ENCODE data around the gene HYAL3. TPM values are rescaled to one million over a fixed set of nuclear protein-coding genes. Genes with fewer than 3 reads are reported as not detected.
A peak's percentile ranks its signal among the peaks of the same experiment; 100 is the strongest.

The HYAL3 gene
- polyA plus RNA-seq, 2 donors: 3.4 to 5.1 TPM

DNA sequence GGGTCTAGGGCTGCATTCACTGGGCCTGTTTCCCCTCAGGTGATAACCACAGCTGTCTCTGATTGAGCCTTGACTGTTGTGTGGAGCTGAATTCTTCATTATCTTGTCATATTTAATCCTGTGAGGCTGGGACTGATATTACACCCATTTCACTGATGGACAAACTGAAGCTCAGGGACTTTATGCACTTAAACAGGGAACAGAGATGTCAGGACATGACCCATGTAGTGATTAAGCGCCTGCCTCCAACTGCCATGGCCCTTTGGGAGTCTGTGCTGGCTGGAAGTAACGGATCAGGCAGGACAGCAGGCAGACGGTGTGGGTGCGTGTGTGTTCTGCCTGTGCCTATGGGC lies 55.7 kb downstream of the HYAL3 start:
- peaks cover 0 to 13% of the 10 kb centered on the region in 2 donors for H3K36me3 ChIP-seq (ENCODE audit: control insufficient read depth in 2 of 2, insufficient read depth in 2 of 2, low read length in 1 of 2)
- no peak overlapping the region for H3K4me3 ChIP-seq (ENCODE audit: low read depth in 1 of 2, low read length in 2 of 2)
- H3K9me3 ChIP-seq (ENCODE audit: control insufficient read depth in 2 of 2, insufficient read depth in 1 of 2, low read depth in 1 of 2, low read length in 1 of 2): no peaks in the 10 kb centered on the region
- peaks cover 29 to 65% of the 10 kb centered on the region in 2 donors for H3K4me1 ChIP-seq (ENCODE audit: control insufficient read depth in 2 of 2, insufficient read depth in 2 of 2, low read length in 1 of 2)
- WGBS, 2 donors: 76 to 82% methylated on average over 4 of the region's 4 CpGs
- H3K27ac ChIP-seq (ENCODE audit: low read depth in 2 of 2, low read length in 1 of 2): peak overlapping the region; percentile 69 to 87
- no peaks in the 10 kb centered on the region for H3K27me3 ChIP-seq (ENCODE audit: control insufficient read depth in 1 of 2, insufficient read depth in 2 of 2, low read length in 2 of 2)

DNA sequence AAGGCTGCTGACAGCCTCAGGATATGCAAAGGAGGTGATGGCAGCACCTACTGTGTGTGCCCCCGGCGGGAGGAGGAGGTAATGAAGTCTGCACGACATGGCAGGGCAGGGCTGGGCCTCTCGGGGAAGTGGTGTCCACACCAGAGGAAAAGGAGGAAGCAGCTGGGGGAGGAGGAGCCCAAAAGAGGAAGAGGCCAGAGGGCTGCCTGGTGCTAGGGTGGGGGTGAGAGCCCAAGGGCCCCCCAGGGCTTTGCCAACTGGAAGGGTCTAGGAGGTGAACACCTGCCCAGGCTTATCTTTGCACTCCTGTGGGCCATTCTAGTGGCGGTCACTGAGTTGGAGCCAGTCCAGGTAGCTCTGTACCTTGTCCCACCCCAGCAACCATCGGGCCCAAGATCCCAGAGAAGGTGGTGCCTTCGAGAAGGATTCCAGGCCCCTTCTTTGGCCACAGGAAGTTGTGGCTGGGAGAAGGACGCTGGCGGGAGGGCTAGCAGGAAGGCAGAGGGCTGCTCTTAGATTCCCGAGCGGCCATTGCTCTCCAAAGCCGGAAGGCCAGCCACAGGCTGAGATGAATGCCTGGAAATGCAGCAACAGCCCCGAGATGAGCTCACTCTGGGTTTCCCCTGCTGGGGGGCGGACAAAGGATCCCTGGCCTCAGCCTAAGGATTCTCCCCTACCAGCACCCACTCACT lies 56.2 kb downstream of the HYAL3 start:
- Histone ChIP-seq H3K27me3 (ENCODE audit: control insufficient read depth in 1 of 2, insufficient read depth in 2 of 2, low read length in 2 of 2) (no peaks in the 10 kb centered on the region), H3K27ac (ENCODE audit: low read depth in 2 of 2, low read length in 1 of 2) (peak overlapping the region; percentile 69 to 87), H3K36me3 (ENCODE audit: control insufficient read depth in 2 of 2, insufficient read depth in 2 of 2, low read length in 1 of 2) (peaks cover 0 to 13% of the 10 kb centered on the region in 2 donors), H3K9me3 (ENCODE audit: control insufficient read depth in 2 of 2, insufficient read depth in 1 of 2, low read depth in 1 of 2, low read length in 1 of 2) (no peaks in the 10 kb centered on the region), H3K4me3 (ENCODE audit: low read depth in 1 of 2, low read length in 2 of 2) (no peak overlapping the region), H3K4me1 (ENCODE audit: control insufficient read depth in 2 of 2, insufficient read depth in 2 of 2, low read length in 1 of 2) (peaks cover 29 to 64% of the 10 kb centered on the region in 2 donors)
- WGBS, 2 donors: 40 to 42% methylated on average over 14 of the region's 14 CpGs

Other genes with a start within 250 kb of the HYAL3 start
- gene RBM5, start 210.5 kb downstream of the HYAL3 start, polyA plus RNA-seq: 10 to 100 TPM; 62.0 to 97.4 TPM
- 10 to 100 TPM; 55.4 to 79.6 TPM for gene SEMA3F, start 144.1 kb downstream of the HYAL3 start, polyA plus RNA-seq
- under 1 TPM; 0.02 to 0.07 TPM for gene GNAT1, start 107.8 kb downstream of the HYAL3 start, polyA plus RNA-seq
- gene SLC38A3, start 94.1 kb downstream of the HYAL3 start, polyA plus RNA-seq: under 1 TPM; 0.08 to 0.11 TPM
- 10 to 100 TPM; 52.2 to 61.8 TPM for gene GNAI2, start 63.2 kb downstream of the HYAL3 start, polyA plus RNA-seq
- 1 to 10 TPM; 5.2 to 7.8 TPM for gene SEMA3B, start 30.3 kb downstream of the HYAL3 start, polyA plus RNA-seq
- gene LSMEM2, start 20.3 kb downstream of the HYAL3 start, polyA plus RNA-seq: under 1 TPM; 0.07 to 0.16 TPM
- gene IFRD2, start 7.0 kb downstream of the HYAL3 start, polyA plus RNA-seq: 10 to 100 TPM; 65.6 to 69.5 TPM
- gene NAA80, start within 50 bp of the HYAL3 start, polyA plus RNA-seq: 10 to 100 TPM in 1 of 2 donors, 1 to 10 TPM in 1; 6.9 to 11.2 TPM
- gene HYAL1, start 4.2 kb upstream of the HYAL3 start, polyA plus RNA-seq: 1 to 10 TPM; 3.2 to 4.2 TPM
- 10 to 100 TPM; 25.6 to 43.1 TPM for gene HYAL2, start 23.3 kb upstream of the HYAL3 start, polyA plus RNA-seq
- 10 to 100 TPM; 14.2 to 34.6 TPM for gene TUSC2, start 28.8 kb upstream of the HYAL3 start, polyA plus RNA-seq
- 10 to 100 TPM; 15.0 to 20.3 TPM for gene RASSF1, start 41.4 kb upstream of the HYAL3 start, polyA plus RNA-seq
- under 1 TPM; 0.29 to 0.35 TPM for gene ZMYND10, start 46.3 kb upstream of the HYAL3 start, polyA plus RNA-seq
- gene NPRL2, start 51.4 kb upstream of the HYAL3 start, polyA plus RNA-seq: 10 to 100 TPM; 14.9 to 16.4 TPM
- 10 to 100 TPM; 12.8 to 21.8 TPM for gene CYB561D2, start 51.5 kb upstream of the HYAL3 start, polyA plus RNA-seq
- 10 to 100 TPM; 16.2 to 23.0 TPM for gene TMEM115, start 60.1 kb upstream of the HYAL3 start, polyA plus RNA-seq
- under 1 TPM; 0.28 to 0.31 TPM for gene CACNA2D2, start 204.2 kb upstream of the HYAL3 start, polyA plus RNA-seq